OCI-LY7 (cell line): Measurements from ENCODE around the gene POLD2. TPM values are rescaled to one million over a fixed set of nuclear protein-coding genes. Genes with fewer than 3 reads are reported as not detected.

Experiments used
- BruUV-seq: library from RNA; stranded (reverse); fragments of 400-500 nt; replicated peaks from 2 replicates; lab custom pipeline; 2021; lab: Mats Ljungman, UMichigan
- CTCF ChIA-PET: fragments of 300-600 bp; sonication (Branson Sonifier 250); formaldehyde crosslinking; loops from one replicate; lab custom pipeline; 2022; ENCODE audit warnings: antibody characterized with exemption; ENCODE audit not compliant: unreplicated experiment; lab: Charles Lee
- POLR2A ChIA-PET: fragments of 300-600 bp; sonication (Branson Sonifier 250); formaldehyde crosslinking; loops from one replicate; lab custom pipeline; 2022; ENCODE audit warnings: antibody characterized with exemption; lab: Charles Lee
- DNase-seq: peaks from one replicate; pipeline ENCODE4 v3.0.0-alpha.2; 2015; ENCODE audit warnings: low spot score
- H2AFZ ChIP-seq: fragments of 200-600 bp; sonication (generic), shearing (Covaris generic); 2 replicates; pipeline ENCODE4 v1.6.1; 2014; ENCODE audit warnings: mild to moderate bottlenecking, antibody characterized with exemption, low read length, moderate library complexity
- H3K27ac ChIP-seq: fragments of 200-600 bp; sonication (generic); 2 replicates; pipeline ENCODE4 v1.5.1; 2014; ENCODE audit warnings: mixed run types, low read depth, mild to moderate bottlenecking, moderate library complexity, low read length, inconsistent platforms; ENCODE audit not compliant: poor library complexity, severe bottlenecking
- H3K36me3 ChIP-seq: fragments of 200-600 bp; sonication (generic); 2 replicates; pipeline ENCODE4 v1.6.1; 2014; ENCODE audit warnings: mild to moderate bottlenecking, antibody characterized with exemption, low read length, moderate library complexity, mixed read lengths; ENCODE audit not compliant: insufficient read depth
- H3K4me1 ChIP-seq: fragments of 200-600 bp; sonication (generic); 2 replicates; pipeline ENCODE4 v1.5.1; 2014; ENCODE audit warnings: mild to moderate bottlenecking, low read length; ENCODE audit not compliant: insufficient read depth, poor library complexity, severe bottlenecking
- H3K4me2 ChIP-seq: fragments of 200-600 bp; sonication (generic); 2 replicates; pipeline ENCODE4 v1.6.1; 2014; ENCODE audit warnings: mild to moderate bottlenecking, low read length
- H3K4me3 ChIP-seq: fragments of 200-600 bp; sonication (generic); 2 replicates; pipeline ENCODE4 v1.5.1; 2014; ENCODE audit warnings: mild to moderate bottlenecking, low read depth, low read length; ENCODE audit not compliant: poor library complexity, severe bottlenecking
- H3K79me2 ChIP-seq: fragments of 200-600 bp; sonication (generic); 2 replicates; pipeline ENCODE4 v1.6.1; 2016; ENCODE audit warnings: low read depth, mild to moderate bottlenecking, low read length, moderate library complexity, mixed read lengths; ENCODE audit not compliant: insufficient read depth
- H3K9me2 ChIP-seq: fragments of 200-600 bp; sonication (generic); 2 replicates; pipeline ENCODE4 v1.6.1; 2016; ENCODE audit warnings: mild to moderate bottlenecking, low read length, mixed read lengths; ENCODE audit not compliant: insufficient read depth
- H3K9me3 ChIP-seq: fragments of 200-600 bp; sonication (generic); 2 replicates; pipeline ENCODE4 v1.6.1; 2014; ENCODE audit warnings: mild to moderate bottlenecking, mixed run types, low read length, mixed read lengths
- H4K20me1 ChIP-seq: fragments of 200-600 bp; sonication (generic); 2 replicates; pipeline ENCODE4 v1.6.1; 2014; ENCODE audit warnings: mild to moderate bottlenecking, antibody characterized with exemption, low read length, moderate library complexity, mixed read lengths; ENCODE audit not compliant: insufficient read depth
- EZH2phosphoT487 ChIP-seq: fragments of 200-600 bp; sonication (generic); IDR thresholded peaks from 2 replicates; pipeline ENCODE4 v1.6.1; 2018; ENCODE audit warnings: low read depth, borderline replicate concordance, mild to moderate bottlenecking, mixed run types, antibody characterized with exemption, low read length, moderate library complexity, mixed read lengths
- intact Hi-C: fragments of 100-400 bp; cut with micrococcal nuclease; formaldehyde crosslinking; loops from one replicate; pipeline ENCODE4 v1.10.0; 2022; ENCODE audit not compliant: unreplicated experiment
- total RNA-seq, 2 experiments: library from RNA; depleted of rRNA in 1 of 2; stranded (reverse); fragments of >200 nt in 1 of 2; shearing (Covaris generic) in 1 of 2; gene quantifications; 2 replicates each; pipeline ENCODE4 v1.2.3, GENCODE V29; 2014 to 2022
- TF ChIP-seq, protein P1 (sequence below): fragments of 200-600 bp; sonication (generic); conservative IDR thresholded peaks from 2 replicates; pipeline ENCODE4 v1.5.1; 2014; ENCODE audit warnings: mild to moderate bottlenecking, antibody characterized with exemption, low read length, moderate library complexity, mixed read lengths

Gene POLD2
- total RNA-seq, 2 experiments from 2014 or later: 230 to 261 TPM

GRCh38 chr7:44161371-44161770, 38.0 kb upstream of the POLD2 start:
- ChIA-PET CTCF (no interaction called here), POLR2A (no interaction called here)
- no peaks in the 10 kb centered on the region for H3K36me3 ChIP-seq
- no peaks in the 10 kb centered on the region for H3K4me1 ChIP-seq
- no peak overlapping the region for H3K27ac ChIP-seq
- H3K4me2 ChIP-seq: no peak overlapping the region
- no peaks in the 10 kb centered on the region for H4K20me1 ChIP-seq
- no peak for DNase-seq
- H2AFZ ChIP-seq: no peak overlapping the region
- TF ChIP-seq EZH2phosphoT487: no peak
- TF ChIP-seq, protein P1, sequence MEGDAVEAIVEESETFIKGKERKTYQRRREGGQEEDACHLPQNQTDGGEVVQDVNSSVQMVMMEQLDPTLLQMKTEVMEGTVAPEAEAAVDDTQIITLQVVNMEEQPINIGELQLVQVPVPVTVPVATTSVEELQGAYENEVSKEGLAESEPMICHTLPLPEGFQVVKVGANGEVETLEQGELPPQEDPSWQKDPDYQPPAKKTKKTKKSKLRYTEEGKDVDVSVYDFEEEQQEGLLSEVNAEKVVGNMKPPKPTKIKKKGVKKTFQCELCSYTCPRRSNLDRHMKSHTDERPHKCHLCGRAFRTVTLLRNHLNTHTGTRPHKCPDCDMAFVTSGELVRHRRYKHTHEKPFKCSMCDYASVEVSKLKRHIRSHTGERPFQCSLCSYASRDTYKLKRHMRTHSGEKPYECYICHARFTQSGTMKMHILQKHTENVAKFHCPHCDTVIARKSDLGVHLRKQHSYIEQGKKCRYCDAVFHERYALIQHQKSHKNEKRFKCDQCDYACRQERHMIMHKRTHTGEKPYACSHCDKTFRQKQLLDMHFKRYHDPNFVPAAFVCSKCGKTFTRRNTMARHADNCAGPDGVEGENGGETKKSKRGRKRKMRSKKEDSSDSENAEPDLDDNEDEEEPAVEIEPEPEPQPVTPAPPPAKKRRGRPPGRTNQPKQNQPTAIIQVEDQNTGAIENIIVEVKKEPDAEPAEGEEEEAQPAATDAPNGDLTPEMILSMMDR: no peak
- H3K9me2 ChIP-seq: no peaks in the 10 kb centered on the region
- H3K9me3 ChIP-seq: no peaks in the 10 kb centered on the region
- intact Hi-C loops: no loop called here
- no TSS peak for BruUV-seq
- H3K4me3 ChIP-seq: no peak overlapping the region
- no peaks in the 10 kb centered on the region for H3K79me2 ChIP-seq

- no peaks in the 10 kb centered on the region for H3K9me2 ChIP-seq
- intact Hi-C loops: no loop called here
- no peak overlapping the region for H3K27ac ChIP-seq
- no peaks in the 10 kb centered on the region for H4K20me1 ChIP-seq
- TF ChIP-seq EZH2phosphoT487: no peak
- TF ChIP-seq, protein P1: no peak
- H3K79me2 ChIP-seq: no peaks in the 10 kb centered on the region
- no peak overlapping the region for H3K4me3 ChIP-seq
- no TSS peak for BruUV-seq
- H3K36me3 ChIP-seq: no peaks in the 10 kb centered on the region
- no peak overlapping the region for H2AFZ ChIP-seq
- H3K4me1 ChIP-seq: no peaks in the 10 kb centered on the region
- no peak for DNase-seq
- H3K9me3 ChIP-seq: no peaks in the 10 kb centered on the region
- ChIA-PET CTCF (no interaction called here), POLR2A (no interaction called here)
- H3K4me2 ChIP-seq: no peak overlapping the region
These were observed 36.7 kb upstream of the POLD2 start for GRCh38 chr7:44159824-44160630.

DNA sequence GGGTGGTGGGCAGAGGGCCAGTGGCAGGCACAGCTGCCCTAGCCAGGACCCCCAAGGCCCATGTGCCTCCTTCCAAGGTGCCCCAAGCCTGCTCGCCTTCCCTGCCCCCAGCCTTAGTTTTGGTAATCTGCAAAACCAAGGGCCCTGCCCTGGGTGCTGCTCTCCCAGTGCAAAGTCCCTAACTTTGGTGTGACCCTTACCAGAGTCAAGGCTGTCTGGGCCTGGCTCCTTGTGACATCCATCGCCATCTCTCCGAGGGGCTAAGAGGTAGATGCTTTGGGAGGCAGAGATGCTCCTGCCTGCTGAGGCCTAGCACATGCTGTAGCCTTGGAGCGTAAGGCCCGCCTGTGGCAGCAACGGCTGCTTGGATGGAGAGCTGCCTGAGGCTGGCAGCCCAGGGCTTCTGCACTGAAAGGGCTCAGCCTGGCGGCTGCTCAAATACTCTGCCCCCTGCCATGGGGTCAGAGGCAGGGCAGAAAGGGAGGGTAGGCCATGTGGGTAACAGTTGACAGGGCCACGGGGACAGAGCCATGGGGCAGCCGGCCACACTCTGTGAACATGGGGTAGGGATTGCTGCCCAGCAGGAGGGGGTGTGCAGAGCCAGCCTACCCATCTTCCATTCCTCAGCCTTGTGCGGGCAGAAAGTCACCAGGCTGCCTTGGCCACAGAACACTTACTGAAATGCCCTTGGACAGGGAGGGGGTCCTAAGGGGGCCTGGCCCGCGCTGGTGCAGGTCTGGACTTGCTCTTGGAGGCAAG, 35.7 kb upstream of the POLD2 start:
- BruUV-seq: no TSS peak
- TF ChIP-seq, protein P1: no peak
- no peak for TF ChIP-seq EZH2phosphoT487
- Histone ChIP-seq H2AFZ (no peak overlapping the region), H3K4me3 (no peak overlapping the region), H3K4me2 (no peak overlapping the region), H3K36me3 (no peaks in the 10 kb centered on the region), H3K4me1 (no peaks in the 10 kb centered on the region), H4K20me1 (no peaks in the 10 kb centered on the region), H3K79me2 (no peaks in the 10 kb centered on the region), H3K9me2 (no peaks in the 10 kb centered on the region), H3K27ac (no peak overlapping the region), H3K9me3 (no peaks in the 10 kb centered on the region)
- ChIA-PET CTCF (no interaction called here), POLR2A (no interaction called here)
- intact Hi-C loops: no loop called here
- no peak for DNase-seq
